ENCODE data around the gene MAP4K3.
"Not testable (repeated sequence)": the region's sequence is repeated elsewhere in the genome, so short reads cannot be mapped to it uniquely, and the experiment has no call there.

Gene MAP4K3

DNA sequence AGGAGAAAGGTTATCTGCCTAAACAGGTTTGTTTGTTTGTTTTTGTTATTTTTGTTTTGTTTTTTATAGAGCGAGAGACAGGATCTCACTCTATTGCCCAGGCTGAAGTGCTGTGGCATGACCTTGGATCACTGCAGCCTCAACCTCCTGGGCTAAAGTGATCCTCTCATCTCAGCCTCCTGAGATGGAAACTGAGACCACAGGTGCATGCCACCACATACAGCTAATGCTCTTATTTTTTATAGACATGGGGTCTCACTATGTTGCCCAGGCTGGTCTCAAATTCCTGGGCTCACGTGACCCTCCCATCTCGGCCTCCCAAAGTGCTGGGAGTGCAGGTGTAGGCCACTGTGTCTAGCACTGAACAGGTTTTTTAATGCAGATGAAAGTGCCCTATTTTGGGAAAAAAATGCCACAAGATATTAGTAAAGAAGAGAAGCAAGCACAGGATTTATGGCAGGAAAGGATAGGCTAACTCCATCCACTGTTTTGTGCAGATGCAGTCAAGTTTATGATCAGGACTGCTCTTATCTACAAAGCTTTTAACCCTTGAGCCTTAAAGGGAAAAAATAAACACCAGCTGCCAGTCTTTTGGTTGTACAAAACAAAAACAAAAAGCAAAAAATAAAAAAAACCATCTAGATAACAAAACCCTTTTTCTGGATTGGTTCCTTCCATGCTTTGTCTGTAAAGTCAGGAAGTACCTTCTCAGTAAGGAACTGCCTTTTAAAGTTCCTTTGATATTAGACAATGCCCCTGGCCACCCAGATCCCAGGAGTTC, 29.4 kb downstream of the MAP4K3 start:
- no peak for DNase-seq

DNA sequence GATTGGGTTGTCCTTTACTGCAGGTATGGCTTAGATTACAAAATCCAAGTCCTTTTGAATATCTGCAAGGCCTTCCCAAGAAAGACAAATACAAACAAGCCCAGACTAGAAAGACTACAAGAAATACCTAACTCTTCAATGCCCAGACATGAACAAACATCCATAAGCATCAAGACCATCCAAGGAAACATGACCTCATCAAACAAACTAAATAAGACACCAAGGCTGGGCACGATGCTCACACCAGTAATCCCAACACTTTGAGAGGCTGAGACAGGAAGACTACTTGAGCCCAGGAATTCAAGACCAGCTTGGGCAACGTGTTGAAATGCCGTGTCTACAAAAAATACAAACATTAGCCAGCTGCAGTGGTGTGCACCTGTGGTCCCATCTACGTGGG, 31.7 kb downstream of the MAP4K3 start:
- no peak for DNase-seq

DNA sequence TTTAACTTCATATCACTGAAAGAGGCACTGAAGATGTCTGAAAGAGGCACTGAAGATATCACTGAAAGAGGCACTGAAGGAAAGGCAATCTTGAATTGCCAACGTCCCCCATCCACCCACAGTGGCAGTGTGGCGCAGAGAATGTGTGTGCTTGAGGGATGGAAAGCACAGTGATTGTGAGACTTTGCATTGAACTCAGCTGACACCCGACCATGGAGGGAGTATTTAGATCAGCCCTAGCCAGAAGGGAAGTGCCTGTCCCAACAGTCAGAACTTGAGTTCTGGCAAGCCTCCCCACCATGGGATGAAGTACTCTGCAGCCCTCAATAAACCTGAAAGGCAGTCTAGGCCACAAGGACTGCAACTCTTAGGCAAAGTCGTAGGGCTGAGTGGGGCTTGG, 33.8 kb downstream of the MAP4K3 start:
- DNase-seq, result no peak

DNA sequence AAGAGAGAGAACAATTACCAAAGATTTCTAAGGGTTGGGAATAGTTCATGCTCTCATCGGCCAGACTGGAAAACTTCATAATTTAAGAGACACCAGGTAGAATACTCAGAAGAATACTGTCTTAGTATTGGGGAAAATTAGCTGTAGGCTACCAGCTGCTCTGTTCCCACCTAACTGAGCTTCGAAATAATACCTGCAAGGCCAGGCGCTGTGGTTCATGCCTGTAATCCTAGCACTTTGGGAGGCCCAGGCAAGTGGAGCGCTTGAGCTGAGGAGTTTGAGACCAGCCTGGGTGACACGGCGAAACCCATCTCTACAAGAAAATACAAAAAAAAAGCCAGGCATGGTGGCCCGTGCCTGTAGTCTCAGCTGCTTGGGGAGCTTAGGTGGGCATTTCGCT, 35.8 kb downstream of the MAP4K3 start:
- no peak for DNase-seq

DNA sequence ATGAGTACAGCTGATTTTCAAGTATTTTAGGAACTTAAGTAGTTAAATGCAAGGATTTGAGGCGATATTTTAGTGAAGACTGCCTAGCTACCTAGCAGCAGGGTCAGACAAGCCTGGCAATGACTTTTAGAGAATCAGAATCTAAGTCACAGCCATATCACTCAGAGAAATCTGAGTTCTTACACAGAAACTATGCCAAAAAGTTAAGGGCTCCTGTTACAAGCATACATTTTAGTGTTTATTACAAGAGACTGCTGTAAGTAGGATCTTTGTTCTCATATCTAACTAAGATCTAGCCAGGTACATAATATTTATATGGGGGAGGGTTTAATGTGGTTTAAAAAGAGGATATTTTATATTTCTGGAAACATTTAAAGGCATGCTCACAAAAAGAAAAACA, 37.5 kb downstream of the MAP4K3 start:
- no peak for DNase-seq

DNA sequence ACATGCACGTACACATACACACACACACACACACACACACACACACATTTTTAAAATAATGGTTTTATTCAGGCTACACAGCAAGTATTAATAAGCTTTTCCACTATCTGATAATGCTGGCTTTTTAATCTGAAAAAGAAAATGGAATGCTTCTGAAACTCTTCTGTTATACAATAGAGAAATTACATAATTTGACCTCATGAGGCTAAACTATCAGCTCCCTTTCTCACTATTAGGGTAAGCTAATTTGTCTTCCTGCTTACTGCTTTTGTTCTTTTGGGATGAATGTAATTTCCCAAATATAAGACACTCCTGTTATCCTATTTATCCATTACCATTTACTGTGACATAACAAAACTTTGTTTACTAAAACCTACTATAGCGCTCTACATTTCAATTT, 41.8 kb downstream of the MAP4K3 start:
- no peak for DNase-seq

DNA sequence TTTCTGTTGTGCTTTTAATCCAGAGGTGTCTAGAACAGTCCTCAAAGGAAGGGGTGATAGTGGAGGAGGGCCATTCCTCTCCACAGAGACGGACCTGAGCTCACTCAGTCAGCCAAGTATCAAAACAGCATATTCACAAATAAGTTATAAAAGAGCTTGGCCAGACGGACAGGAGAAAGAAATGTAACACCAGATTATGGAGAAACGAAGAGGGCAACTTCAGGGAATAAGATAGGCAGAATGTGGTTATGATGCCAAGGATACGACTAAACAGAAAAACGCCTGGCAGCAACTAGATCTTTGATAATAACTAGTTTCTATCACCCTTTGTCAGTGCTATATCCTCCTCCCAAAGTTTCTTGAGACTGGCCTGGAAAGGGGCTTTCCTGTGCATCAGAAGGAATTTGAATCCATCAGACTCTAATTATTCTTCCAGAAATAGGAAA, 42.5 kb downstream of the MAP4K3 start:
- no peak for DNase-seq

DNA sequence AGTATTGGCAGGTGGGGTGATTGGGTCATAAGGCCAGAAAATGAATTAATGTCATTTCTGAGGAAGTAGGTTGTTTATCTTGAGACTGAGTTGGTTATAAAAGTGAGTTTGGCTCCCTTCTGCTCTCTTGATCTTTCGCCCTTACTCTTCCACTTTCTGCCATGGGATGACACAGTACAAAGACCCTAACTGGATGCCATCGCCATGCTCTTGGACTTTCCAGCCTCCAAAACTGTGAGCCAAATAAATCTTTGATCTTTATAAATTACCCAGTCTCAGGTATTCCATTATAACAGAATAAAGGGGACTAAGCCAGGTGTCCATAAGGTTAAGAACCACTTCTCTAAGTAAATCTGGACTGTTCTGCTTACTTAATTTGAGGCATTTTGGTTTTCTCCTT, 44.4 kb downstream of the MAP4K3 start:
- no peak for DNase-seq

DNA sequence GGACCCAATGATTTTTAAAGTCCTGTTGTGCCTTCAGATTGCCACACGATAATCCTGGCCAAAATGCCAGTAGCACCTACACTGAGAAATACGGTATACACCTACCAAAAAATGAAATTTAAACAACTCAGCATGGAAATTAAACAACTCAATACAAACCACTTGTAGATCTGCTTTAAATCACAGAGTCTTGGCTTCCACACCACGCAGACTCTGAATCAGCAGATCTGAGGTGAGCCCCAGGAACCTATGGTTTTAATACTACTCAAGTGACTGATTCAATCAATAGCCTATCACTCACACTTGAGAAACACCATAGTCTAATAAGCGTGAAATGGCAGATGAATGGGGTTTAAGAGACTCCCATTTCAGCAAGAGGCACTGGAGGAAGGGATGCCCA, 46.9 kb downstream of the MAP4K3 start:
- DNase-seq, result no peak

DNA sequence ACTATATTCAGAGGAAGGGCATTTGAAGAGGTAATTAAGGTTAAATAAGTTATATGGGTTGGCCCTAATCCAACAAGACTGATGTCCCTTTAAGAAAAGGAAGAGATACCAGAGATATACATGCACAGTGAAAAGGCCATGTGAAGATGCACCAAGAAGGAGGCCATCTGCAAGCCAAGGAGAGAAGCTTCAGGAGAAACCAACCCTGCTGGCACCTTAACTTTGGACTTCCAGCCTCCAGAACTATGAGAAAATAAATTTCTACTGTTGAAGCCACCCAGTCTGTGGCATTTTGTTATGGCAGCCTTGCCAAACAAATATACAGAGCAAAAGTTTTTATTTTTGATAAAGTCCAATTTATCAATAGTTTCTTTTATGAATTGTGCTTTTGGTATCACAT, 51.0 kb downstream of the MAP4K3 start:
- no peak for DNase-seq

DNA sequence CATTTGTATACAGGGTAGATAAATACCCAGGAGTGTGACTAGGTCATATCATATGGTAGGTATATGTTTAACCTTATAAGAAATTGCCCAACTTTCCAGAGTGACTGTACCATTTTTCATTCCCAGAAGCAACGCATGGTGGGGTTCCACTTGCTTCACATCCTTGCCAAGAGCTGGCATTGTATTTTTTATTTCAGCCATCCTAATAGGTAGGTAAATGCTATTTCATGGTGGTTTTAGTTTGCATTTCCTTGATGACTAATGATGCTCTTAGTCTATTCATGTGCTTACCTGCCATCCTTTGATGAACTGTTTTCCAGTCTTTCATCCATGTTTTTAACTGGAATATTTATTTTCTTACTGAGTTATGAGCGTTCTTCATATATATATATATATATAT, 51.9 kb downstream of the MAP4K3 start:
- DNase-seq, result no peak

DNA sequence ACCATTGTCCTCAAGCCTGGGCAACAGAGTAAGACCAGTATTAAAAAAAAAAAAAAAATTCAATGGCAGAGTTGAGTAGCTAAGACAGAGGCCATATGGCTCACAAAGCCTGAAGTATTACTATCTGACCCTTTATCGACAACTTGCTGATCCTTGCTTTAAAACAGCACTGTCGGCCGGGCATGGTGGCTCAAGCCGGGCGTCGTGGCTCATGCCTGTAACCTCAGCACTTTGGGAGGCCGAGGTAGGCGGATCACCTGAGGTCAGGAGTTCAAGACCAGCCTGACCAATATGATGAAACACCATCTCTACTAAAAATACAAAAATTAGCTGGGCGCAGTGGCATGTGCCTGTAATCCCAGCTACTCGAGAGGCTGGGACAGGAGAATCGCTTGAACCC, 53.0 kb downstream of the MAP4K3 start:
- not testable (repeated sequence) for DNase-seq

DNA sequence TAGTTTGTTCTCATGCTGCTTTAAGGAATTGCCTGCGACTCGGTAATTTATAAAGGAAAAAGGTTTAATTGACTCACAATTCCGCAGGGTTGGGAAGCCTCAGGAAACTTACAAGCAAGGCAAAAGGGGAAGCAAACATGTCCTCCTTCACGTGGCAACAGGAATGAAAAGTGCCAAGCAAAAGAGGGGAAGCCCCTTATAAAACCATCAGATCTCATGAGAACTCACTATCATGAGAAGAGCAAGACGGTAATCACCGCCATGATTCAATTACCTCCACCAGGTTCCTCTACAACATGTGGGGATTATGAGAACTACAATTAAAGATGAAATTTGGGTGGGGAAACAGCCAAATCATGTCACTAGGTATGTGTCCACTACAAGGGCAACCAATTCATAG, 53.9 kb downstream of the MAP4K3 start:
- DNase-seq, result no peak

DNA sequence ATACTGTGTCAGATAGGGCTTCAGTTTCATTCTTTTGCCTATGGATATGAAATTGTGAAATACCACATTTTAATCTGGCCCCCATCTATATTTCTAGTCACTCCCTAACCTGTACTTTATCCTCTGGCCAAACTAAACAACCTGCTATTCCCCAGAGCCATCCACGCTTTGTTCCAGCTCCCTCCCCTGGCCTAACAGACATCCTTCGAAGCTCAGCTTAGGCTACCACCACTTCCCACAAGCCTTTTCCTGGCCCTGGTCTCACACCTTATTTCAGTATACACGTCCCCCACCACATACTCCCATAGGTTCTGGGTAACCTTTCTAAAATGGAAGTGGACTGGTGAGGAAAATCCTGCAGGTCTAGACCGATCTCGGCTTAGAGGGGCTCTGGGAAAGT, 55.4 kb downstream of the MAP4K3 start:
- no peak for DNase-seq

DNA sequence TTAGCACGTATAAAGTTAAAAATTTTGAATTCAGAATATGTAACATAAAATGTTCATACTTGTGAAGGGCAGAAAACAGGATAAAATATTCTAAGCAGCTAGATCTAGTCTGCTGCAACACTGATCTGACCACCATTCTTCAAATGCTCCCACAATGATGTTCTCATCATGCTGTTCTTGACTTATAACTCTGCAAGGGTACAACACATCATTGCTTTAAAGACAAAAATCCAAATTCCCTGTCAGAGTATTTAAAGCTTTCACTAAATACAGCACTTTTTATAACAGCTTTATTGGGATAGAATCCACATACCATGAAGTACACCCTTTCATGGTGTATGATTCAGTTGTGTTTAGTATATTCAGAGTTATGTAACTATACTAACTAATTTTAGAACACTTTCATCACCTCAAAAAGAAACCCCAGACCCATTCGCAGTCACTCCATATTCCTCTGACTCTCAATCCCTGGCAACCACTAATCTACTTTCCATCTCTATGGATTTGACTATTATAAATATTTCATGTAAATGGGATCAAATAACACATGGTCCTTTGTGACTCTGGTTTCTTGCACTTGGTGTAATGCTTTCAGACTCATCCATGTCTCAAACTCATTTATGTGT, 56.4 kb downstream of the MAP4K3 start:
- DNase-seq, result no peak

DNA sequence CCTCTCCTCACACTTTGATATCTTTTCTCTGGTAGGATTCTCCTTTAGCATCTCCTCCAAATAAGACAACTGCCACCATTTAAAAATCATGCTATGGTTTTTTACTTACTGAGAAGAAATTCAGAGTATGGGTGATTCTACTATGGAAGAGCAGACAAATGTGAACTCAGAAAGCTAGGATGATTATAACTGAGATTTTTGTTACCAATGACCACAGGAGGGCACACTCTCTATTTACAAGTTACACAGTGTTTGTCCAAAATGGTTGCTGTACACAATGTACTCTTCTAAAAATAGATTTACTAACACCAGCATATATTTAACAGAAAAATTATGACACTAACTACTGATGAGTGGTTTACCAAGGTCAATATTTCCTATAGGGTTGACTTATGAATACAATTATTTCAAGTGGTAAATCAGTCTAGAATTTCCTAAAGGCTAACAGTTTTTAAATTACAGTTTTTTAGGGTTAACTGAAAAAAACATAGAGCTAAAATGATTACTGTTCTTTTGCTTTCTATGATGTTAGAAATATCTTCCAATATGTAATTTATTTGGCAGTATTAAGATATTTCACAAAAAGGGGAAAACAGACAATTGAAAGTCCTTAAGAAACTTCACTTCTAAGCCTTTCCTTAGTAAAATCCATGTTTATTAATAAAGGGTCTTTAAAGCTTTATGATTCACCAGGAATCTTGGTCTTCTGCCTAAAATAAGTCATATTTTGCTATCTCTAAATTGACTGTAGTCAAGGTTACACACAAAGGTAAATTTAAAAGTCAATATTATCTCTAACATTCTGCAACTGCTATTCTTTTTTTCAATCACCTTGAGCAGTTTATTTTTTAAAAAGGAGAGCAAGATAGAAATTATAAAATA, 57.2 kb downstream of the MAP4K3 start:
- no peak for DNase-seq

DNA sequence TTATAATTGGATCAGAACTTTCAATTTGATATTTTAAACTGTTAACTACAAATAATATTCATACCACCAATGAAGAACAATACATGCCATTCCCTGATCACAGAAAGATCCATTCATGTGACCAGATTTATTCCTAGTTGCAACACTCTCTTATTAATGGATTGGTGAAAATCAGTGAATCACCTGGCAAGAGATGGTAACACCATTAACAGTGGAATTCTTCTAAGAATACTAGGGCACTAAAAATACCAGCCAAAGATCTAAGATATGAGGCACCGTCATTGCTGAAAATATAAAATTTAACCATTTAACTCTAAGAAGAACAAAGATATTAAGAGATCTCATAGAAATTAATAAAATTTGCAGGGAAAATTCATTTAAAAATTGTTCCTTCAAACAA, 58.1 kb downstream of the MAP4K3 start:
- no peak for DNase-seq

DNA sequence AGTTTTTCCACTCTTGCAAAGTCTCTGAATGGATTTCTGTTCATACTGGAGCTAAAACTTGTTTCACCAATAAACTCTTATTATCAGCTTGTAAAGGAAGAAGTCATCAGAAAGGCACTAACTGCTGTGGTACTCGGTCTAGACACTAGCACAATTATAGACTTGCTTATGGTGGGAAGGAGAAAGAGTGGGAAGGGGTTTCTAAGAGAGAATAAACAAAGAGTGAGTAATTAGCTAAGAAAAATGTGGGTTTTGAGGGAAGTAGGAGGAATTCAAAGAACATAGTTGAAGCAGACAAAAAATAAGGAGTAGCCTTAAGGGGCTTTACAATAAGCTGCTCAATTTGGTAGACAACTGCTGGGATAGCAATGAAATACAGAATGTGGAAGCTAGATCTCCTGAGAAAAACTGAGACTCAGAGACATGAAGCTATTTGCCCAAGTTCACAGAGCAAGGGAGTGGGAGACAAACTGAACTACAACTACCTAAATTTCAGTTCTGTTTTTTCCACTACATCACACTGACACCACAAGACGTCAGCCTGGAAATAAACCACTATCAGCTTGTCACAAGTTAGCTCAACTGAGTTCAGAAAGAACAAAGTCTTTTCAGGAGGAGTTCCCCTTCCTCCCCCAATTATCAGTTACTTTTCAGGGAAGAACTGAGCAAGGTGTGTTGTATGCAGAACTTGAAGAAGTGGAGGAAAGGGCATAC, 59.7 kb downstream of the MAP4K3 start:
- DNase-seq, result no peak

DNA sequence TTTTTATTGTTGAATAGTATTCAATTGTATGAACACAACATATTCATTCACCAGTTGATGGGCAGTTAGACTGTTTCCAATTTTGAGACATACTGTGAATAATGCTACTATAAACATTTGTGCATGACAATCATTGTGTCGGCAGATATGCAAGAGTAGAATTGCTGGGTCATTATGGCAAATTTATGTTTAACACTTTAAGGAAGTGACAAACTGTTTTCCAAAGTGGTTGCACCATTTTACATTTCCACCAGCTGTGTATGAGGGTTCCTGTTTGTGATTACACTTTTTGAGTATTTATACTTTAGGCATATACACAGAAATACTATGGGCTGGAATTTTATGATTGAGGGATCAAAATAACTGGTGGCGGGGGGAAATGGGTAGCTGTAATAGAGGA, 61.2 kb downstream of the MAP4K3 start:
- no peak for DNase-seq

DNA sequence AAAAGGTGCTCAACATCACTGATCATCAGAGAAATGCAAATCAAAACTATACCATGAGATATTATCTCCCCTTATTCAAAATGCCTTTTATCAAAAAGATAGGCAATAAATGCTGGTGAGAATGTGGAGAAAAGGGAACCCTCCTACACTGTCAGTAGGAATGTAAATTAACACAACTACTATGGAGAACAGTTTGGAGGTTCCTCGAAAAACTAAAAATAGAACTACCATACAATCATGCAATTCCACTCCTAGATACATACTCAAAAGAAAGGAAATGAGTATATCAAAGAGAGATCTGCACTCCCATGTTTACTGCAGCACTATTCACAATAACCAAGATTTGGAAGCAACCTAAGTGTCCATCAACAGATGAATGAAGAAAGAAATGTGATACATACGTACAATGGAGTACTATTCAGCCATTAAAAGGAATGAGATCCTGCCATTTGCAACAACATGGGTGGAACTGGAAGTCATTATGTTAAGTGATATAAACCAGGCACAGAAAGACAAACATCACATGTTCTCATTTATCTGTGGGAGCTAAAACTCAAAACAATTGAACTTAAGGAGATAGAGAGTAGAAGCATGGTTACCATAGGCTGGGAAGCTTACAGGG, 63.8 kb downstream of the MAP4K3 start:
- DNase-seq, result no peak

DNA sequence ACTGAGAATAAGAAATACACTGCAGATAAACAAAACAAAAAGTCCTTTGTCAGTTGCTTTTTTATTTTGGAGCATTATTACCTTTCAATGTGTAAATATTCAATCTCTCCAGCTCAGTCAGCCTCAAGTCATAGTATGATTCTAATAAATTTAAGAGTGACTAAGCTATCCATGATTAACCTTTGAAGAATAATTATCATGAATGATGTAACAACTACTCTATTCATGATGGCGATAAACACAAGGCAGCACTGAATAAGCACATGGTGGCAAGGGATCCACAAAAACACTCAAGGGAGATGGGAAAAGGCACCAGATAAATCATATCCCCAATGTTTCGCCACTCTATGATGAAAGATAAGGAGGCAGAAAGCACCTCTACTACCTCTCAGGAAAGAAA, 67.0 kb downstream of the MAP4K3 start:
- DNase-seq, result no peak

DNA sequence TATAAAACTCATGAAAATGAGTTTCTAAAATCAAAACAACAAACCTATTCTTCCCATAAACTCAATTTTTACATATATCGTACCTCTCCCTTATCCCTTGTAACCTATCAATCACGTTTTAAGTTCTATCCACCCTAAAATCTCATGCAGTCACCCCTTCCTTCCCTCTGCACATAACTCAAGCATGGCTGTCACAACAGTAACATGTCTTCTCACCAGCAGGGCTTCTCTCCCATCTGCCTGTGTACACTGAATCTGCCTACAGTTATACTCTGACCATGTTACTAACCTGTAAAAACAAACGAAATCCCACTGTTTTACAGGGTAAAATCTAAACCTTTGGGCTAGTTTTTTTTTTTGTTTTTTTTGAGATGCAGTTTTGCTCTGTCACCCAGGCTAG, 68.2 kb downstream of the MAP4K3 start:
- DNase-seq, result no peak

DNA sequence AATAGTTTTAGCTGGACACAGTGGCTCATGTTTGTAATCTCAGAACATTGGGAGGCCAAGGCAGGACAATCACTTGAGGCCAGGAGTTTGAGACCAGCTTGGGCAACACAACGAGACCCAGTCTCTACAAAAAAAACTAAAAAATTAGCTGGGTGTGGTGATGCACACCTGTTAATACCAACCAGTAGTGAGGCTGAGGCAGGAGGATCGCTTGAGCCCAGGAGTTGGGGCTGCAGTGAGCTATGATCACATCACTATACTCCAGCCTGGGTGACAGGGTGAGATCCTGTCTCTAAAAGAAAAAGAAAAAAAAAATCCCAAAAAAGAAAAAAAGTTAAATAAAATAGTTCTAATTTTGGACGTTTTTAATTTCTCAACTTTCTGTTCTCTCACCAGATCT, 68.7 kb downstream of the MAP4K3 start:
- DNase-seq, result no peak

Measured in activated CD4-positive, alpha-beta T cell treated with anti-CD3 and anti-CD28 coated beads for 1 hour (primary cell).